ENCODE results near the gene SLC44A1.
"Not testable (repeated sequence)": the region's sequence is repeated elsewhere in the genome, so short reads cannot be mapped to it uniquely, and the experiment has no call there.

SLC44A1 gene

DNA sequence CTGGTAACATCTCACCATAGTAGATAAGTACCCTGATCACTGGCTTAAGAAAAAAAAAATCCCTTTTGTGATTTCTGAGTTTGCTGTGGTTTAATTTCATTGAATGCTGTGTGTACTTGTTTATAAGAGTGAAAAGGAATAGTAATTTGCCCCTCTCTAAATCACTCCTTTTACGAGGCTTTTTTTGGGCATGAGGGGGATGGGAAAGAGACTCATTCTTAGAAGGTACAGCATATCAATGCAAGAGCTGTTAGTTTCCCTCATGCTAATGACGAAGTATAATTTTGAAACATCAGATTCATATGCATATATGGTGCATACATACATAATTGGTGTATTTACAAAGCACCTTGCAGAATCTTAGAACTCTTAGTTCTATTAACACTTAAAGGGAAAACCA lies 2.4 kb upstream of the SLC44A1 start:
- in situ Hi-C loops (cut with HindIII; ENCODE audit: low sequenced_read_pairs): no loop called here

DNA sequence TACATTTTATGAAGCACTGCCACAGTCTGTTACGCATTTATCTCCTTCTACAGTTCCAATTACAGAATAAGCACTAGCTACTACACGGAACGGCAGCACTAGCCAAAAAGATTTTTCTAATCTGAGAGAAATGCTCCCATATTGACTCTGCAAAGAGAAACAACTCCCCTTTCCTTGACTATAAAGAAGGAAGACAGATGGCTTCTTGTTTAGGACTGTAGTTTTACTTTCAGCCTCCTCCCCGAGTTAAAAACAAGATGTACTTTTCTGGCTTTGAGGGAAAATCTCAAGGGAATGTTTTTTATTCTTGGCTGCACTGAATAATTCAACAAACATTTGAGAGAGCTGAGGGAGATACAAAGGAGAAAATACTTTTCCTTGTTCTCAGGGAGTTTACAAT lies 1.9 kb upstream of the SLC44A1 start:
- in situ Hi-C loops (cut with HindIII; ENCODE audit: low sequenced_read_pairs): no loop called here

DNA sequence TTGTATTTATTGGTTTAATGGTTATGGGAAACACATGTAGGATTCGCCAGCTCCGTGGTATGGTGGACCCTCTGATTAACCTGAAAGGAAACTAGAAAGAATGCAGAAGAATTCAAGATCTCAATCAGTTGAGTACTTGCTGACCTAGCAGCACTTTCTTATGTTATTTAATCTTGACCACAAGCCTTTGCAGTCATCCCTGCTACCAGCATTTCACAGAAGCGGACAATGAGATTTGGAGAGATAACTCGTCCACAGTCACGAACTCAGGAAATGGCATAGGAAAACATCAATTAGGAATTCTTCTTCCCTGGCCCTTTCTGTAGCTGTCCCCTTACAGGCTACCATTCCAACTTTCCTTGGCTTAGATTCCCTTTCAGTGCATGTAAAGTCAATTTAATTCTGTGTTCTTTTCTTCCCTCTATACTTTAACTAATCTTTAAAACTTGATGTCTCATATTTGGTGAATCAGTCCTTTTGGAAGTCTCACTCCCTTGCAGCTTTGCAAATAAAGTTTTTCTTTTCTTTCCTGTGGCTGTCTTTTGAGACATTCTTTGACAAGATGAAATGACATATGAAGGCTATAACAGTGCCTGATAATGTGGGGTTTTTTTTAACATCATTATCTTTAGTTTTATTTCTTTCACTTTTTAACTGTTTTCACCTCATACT lies 1.3 kb upstream of the SLC44A1 start:
- in situ Hi-C loops (cut with HindIII; ENCODE audit: low sequenced_read_pairs): no loop called here

DNA sequence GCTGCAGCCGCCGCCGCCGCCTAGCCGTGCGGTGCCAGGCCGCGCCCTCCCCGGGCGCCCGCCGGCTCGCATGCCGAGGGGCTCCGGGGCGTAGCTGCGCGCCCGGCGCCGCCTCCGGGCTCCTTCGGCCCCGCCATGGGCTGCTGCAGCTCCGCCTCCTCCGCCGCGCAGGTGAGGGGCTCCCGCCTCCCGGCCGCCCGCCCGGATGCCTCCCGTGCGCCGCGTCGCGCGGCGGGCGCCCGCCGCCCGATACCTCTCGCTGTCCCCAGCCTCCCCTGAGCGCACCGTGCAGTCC lies 230 bp downstream of the SLC44A1 start:
- in situ Hi-C loops (cut with HindIII; ENCODE audit: low sequenced_read_pairs): no loop called here

DNA sequence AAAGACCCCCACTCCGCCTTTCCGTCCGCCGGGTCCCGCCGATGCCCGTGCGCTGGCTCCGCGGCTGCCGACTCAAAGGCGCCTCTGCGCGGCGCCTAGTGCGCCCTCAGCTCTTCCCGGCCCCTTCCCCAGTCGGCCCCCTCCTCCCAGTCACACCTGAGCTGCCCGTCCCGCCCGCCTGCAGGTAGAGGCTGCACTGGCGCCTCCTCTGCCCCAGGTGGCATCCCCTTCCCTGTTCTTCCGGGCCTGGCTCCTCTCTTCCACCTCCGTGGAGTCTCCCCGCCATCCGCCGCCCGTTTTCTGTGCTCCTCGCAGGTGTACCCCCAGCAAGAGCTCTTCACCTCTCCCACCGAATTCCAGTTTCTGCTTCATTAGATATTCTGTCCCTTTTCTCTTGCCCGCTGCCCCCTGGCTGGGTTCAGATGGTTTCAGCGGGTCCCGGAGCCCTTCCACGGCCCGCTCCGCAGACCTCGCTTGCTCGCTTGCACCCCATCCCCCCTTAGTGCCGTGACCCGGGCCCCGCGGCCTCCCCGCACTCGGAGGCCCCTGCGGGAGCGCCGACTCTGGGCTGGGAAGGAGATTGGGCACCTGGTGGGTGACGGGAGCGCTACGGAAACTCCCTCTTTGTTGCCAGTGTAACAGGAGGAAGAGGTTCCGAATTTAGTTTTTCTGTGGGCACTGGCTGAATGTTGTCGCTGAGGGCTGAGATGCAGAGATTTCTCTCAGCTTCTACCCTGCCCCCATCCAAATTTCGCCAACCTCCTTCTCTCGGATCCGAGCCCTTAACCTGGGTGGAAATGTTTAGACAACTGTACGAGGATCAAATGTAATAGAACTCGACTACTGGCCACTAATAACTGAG lies 809 bp downstream of the SLC44A1 start:
- in situ Hi-C loops (cut with HindIII; ENCODE audit: low sequenced_read_pairs): no loop called here

DNA sequence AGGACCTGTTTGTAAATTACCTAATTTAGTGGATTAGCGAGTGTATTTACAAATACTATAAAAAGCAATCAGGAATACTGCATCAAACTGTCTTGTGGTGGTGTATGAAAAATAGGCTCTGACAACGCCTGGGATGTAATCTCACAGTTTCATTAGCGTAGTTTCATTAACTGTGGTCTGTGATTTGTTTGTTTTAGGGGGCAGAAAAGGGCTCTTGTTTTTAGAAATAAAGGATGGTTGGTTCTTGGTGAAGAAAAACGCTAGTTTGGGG lies 1.4 kb downstream of the SLC44A1 start:
- in situ Hi-C loops (cut with HindIII; ENCODE audit: low sequenced_read_pairs): no loop called here

DNA sequence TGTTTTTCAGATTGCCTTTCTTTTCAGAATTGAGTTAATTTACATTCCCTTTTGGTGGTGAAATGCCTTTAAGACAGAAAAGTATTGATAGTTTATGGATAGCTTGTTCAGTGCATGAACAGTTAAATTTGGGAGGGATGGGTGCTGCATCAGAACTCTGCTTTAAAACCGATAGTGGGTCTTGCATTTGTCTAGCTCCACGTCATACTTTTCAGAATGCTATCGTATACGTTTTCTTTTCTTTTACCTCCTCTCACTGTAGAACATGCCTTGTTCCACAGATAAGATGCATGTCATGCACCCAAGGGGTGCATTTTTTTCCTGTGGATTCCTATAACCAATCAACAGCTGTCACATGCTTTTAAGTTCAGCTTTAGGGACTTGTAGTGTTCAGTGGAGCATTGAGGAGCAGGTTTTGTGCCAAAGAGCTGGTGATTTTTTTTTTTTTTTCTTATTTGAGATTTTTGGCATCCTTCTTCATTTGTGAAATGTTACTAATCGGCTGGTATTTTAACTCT lies 2.3 kb downstream of the SLC44A1 start:
- in situ Hi-C loops (cut with HindIII; ENCODE audit: low sequenced_read_pairs): no loop called here

DNA sequence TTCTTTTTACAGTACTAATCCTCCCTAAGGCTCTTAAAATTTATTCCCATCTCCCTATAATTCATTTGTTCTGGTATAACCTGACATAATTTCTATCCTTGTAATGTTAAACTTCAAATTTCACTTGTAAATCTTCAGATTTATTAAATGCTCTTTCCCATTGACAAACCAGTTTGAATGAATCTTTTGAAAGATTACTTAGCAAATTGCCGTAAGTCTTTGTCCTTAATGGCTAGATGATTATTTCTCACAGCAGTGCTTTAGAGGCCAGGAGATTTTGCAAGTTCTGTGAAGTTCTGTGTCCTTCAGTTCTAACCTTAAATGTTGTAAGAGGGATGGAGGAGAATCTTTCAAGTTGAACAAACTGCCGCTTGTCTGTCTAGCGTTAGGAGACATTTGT lies 4.2 kb downstream of the SLC44A1 start:
- in situ Hi-C loops (cut with HindIII; ENCODE audit: low sequenced_read_pairs): no loop called here

DNA sequence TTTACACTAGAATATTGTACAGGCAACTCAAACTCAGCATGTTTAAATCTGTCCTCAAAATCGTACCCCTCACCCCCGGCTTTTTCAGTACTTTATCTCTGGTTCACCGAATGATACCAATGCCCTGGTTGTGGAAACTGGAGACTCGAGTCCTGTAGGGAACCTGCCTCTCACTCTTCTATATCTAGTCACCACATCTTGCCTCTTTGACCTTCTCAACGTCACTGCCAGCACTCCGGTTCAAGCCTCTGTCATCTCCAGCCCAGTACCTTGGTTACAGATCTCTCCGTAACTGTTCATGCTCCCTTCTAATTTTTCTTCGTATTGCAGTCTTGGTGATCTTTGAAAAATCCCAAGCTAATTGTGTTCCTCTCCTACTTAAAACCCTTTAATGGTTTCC lies 6.7 kb downstream of the SLC44A1 start:
- in situ Hi-C loops (cut with HindIII; ENCODE audit: low sequenced_read_pairs): no loop called here

DNA sequence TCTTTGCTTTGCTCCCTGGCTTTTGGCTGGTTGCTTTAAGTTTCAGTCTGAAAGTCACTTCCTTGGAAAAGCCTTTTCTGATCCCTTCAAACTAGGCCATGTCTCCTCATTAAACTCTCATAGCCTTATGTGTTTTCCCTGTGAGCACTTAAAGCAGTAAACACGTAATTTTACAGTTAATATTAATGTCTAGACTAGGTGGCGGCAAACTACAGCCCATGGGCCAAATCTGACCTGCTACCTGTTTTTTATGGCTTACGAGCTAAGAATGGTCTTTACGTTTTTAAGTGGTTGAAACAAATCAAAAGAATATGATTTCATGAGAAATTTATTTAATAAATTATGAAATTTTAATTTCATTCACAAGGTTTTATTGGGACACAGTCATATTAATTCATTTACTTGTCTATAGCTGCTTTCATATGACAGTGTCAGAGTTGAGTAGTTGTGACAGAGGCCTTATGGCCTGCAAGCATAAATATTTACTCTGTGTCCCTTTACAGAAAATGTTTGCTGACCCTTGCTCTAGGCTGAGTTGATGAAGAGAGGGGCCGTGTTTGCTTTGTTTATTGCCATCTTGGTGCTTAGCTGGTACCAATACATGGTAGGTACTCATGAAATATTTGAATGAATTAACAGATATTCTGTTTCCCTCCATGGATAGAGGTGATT lies 7.4 kb downstream of the SLC44A1 start:
- in situ Hi-C loops (cut with HindIII; ENCODE audit: low sequenced_read_pairs): no loop called here

DNA sequence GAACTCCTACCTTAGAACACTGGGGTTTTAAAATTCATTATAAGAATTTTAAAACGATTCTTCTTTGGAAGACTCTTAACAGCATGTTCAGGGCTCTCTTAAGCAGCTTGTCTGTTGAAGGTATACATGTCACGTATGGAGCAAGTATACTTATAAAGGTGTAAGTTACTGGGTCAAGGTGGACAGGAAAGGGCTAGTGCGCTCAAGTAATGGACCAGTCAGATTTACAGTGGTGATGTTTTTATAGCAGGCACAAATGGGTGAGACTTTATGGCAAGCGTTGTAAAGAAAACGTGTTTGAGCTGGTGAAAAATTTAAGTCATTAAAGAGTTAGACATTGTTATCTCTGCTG lies 7.9 kb downstream of the SLC44A1 start:
- in situ Hi-C loops (cut with HindIII; ENCODE audit: low sequenced_read_pairs): no loop called here

DNA sequence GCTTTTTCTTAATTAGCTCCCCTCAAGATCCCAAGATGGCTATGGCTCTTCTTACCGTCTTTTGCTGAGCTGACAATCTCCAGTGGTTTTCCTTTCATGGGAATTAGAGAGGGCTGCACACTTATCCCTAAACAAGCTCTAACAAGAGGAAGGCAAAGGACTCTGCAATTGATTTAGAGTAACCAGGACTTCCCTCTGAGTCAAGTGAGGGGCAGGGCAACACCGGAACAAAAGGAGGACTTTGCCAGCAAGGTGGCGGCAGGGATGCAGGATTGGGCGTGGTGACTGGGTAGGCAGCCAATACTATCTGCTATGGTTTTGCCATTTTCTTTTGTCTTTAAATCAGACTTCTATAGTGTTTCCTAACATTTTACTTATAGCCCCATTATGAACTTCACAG lies 9.8 kb downstream of the SLC44A1 start:
- in situ Hi-C loops (cut with HindIII; ENCODE audit: low sequenced_read_pairs): no loop called here

DNA sequence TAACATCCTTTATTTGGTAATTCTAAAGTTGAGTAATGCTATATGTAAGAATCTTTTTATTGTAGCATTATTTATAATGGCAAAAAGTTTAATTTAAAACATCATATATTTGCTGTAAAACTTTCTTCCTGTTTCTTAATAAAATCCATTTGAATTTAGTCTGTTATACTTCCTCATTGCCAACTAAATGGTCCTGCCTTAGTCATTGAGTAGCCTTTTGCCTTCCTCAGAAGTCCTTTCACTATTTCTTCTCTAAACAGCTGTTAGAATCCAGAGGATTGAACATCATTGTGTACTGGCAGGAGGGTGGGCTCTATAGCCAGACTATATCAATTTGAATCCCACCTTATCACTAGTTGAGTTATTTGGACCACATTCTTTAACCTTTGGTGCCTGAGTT lies 11.0 kb downstream of the SLC44A1 start:
- in situ Hi-C loops (cut with HindIII; ENCODE audit: low sequenced_read_pairs): no loop called here

DNA sequence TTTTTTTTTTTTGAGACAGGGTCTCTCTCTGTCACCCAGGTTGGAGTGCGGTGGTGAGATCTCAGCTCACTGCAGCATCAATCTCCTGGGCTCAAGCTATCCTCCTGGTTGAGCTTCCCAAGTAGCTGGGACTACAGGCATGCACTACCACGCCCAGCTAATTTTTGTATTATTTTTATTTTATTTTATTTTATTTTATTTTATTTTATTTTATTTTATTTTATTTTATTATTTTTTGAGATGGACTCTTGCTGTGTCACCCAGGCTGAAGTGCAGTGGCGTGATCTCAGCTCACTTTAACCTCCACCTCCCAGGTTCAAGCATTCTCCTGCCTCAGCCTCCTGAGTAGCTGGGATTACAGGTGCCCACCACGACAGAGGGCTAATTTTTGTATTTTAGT lies 12.1 kb downstream of the SLC44A1 start:
- in situ Hi-C loops (cut with HindIII; ENCODE audit: low sequenced_read_pairs): not testable (repeated sequence)

DNA sequence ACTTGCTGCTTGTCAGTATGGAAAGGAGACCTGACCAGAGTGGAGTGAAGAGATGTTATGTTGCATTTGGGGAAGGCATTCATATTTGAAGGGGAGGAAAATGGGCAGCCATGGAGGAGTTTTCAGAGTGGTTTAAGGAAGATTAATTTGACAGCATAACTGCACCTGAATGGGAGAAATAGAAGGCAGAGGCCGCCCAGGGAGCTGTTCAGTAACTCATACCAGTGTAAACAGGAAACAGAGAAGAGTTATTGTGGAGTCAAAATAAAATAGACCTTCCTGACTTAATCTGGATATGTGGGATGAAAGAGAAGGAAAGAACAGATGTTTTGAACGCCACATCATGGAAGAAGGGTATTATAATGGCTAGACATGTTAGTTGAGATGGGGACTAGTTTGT lies 13.4 kb downstream of the SLC44A1 start:
- in situ Hi-C loops (cut with HindIII; ENCODE audit: low sequenced_read_pairs): no loop called here

DNA sequence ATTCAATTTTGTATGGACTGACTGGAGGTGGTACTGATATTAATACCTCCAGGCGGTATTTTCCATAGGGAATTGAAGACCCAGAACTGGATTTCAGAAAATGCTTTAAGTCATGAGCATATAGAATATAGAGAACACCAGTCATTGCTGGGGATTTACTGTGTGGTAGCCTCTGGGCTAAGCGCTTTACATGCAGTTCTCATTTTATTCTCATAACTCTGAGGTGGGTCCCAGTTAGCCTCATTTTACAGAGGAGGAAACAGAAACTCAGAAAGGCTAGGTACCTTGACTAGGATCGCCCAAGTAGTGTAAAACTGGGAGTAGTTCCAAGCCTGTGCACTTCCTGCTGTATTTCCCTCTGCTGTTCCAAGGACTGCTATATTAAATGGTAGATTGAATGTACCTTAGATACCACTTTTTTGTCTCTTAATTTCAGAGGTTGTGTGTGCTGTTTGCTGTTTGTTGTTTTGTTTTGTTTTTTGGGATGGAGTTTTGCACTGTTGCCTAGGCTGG lies 13.8 kb downstream of the SLC44A1 start:
- in situ Hi-C loops (cut with HindIII; ENCODE audit: low sequenced_read_pairs): no loop called here

DNA sequence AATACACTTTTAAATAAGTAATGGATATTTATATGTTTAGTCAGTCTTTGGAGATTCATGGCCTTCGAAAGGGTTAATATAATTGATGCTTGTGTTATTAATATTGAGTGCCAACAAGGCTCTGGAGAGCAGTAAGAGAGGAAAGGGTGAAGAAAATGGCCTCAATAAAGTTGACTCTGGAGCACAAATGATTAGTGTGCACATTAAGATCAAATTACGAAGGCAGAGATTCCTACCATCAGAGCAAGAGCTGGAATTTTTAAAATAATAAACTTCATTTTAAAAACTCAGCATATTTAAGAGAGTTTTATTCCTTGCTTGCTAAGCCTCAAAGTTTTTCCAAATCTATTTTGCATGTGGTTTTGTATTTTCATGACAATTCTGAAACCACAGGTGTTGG lies 14.8 kb downstream of the SLC44A1 start:
- in situ Hi-C loops (cut with HindIII; ENCODE audit: low sequenced_read_pairs): no loop called here

DNA sequence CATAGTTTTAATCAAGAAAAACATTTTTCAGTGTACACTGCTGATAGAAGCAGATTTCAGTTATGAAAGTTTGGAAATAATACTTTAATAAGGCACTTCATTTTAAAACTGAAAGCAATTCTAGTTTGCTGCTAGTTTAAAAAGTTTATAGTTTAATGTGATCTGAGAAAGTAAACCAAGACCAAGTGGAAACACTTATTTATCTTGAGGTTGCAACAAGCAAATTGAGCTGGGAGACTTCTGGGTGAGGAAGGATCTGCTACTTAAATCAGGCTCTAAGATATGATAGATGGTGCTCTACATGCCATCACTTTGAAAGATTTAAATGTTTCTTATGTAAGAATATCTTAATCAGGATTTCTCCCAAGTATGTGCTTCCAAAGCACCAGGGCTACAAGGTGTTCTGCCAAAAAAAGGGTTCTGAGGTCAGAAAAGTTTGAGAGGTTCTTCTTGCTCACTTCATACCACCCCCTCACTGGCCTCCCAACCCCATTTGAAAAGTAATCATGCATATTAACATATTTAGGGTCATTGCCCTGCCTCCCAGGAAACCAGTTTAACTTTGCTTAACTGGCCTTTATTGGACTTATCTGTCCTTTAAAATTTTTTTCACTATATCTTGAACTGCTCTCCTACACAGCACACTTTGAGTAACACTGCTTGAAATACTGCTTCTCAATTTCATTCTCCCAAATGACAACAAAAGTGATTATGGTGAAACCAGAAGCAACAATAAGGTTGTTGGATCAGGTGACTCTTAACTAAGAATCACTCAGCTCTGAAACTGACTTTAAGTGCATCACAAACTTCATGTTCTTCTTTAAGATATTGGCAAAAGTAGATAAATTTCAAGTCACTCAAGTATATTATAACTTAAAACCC lies 15.5 kb downstream of the SLC44A1 start:
- in situ Hi-C loops (cut with HindIII; ENCODE audit: low sequenced_read_pairs): no loop called here

DNA sequence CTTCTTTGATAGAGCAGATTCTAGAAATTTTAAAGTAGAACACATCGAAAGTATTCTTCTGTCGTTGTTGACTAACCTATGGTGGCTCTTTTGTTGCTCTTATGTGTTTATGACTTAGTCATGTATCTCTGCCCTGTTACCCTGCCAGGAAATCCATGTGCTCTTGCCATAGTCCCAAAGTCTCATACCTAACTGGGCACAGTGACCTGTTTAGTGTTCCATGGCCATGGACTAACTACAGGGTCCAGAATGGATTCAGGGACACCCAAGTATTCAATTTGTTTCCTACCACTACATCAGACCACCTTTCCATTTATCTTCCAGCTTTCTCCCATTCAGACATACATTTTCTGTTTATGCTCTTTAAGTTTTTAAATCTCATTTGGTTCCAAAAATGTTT lies 18.0 kb downstream of the SLC44A1 start:
- in situ Hi-C loops (cut with HindIII; ENCODE audit: low sequenced_read_pairs): no loop called here

DNA sequence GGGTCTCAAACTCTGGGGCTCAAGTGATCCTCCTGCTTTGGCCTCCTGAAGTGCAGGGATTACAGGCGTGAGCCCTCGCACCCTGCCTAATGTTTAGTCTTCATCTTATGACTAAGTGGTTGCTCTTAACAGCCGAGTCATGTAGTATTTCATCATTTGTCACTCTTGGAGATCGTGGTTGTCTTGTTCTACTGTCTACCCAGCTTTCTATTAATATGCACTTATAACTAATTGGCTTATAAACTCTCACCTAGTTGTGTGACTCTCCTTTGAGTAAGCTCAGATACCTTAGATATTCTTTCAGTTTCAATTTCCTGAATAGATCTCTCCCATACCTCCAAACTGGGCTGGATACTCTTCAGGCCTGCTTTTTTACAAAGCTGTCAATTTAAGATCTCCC lies 19.9 kb downstream of the SLC44A1 start:
- in situ Hi-C loops (cut with HindIII; ENCODE audit: low sequenced_read_pairs): no loop called here

DNA sequence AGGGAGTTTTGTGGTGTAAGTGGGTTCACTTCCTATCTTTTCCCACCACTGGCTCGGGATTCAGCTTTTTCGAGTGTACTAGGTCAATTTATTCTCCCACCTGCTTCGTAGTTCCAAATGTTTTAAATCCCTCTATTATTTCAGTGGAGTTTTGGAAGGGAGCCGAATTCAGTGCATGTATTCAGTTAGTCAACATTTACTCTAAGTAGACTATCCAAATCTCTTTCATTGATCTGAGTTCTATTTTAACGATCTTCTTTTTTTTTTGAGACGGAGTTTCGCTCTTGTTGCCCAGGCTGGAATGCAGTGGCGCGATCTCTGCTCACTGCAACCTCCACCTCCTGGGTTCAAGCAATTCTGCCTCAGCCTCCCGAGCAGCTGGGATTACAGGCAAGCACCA lies 23.8 kb downstream of the SLC44A1 start:
- in situ Hi-C loops (cut with HindIII; ENCODE audit: low sequenced_read_pairs): not testable (repeated sequence)

Measured in endothelial cell of hepatic sinusoid (primary cell).